Natural killer cell treated with Interleukin-12 subunit alpha and Interleukin-12 subunit beta and Interleukin-15 and Interleukin-18, amount 100 ng/mL, for 72 hours (primary cell): ENCODE results near the gene SNX30. TPM values are rescaled to one million over a fixed set of nuclear protein-coding genes. Genes with fewer than 3 reads are reported as not detected.

Experiments used
- ATAC-seq, 2 donors: fragments of 150-1000 bp; cut with Tn5 transposase in 1 of 2; sonication (Bioruptor Pico), chemical (Tn5 transposase) in 1 of 2; 2 replicates each; pipeline ENCODE4 v1.10.0; 2021
- DNase-seq: peaks from one replicate; pipeline ENCODE4 v3.0.0; 2022; ENCODE audit warnings: low spot score
- H3K27ac Mint-ChIP-seq, 2 donors: 1 replicate in 1 of 2; 2 replicates in 1 of 2; pipeline ENCODE4 v1.8.0; 2022; ENCODE audit warnings: mixed read lengths in 2 of 2, mild to moderate bottlenecking in 1 of 2, moderate library complexity in 1 of 2
- H3K27me3 Mint-ChIP-seq, 2 donors: 1 replicate in 1 of 2; 2 replicates in 1 of 2; pipeline ENCODE4 v1.8.0; 2022; ENCODE audit warnings: mixed read lengths in 2 of 2
- H3K36me3 Mint-ChIP-seq: one replicate; pipeline ENCODE4 v1.8.0; 2022; ENCODE audit warnings: mixed read lengths
- H3K4me1 Mint-ChIP-seq, 2 donors: 1 replicate in 1 of 2; 2 replicates in 1 of 2; pipeline ENCODE4 v1.8.0; 2022; ENCODE audit warnings: low read depth in 2 of 2, mixed read lengths in 2 of 2, mild to moderate bottlenecking in 1 of 2
- H3K4me3 Mint-ChIP-seq: one replicate; pipeline ENCODE4 v1.8.0; 2022; ENCODE audit warnings: mixed read lengths
- H3K9me3 Mint-ChIP-seq: 2 replicates; pipeline ENCODE4 v1.8.0; 2022; ENCODE audit warnings: mixed read lengths
- total RNA-seq, 2 donors: library from RNA; stranded (reverse); gene quantifications; one replicate each; pipeline ENCODE4 v1.2.3, GENCODE V29; 2022

The SNX30 gene
- total RNA-seq, 2 donors from 2014 or later: 6.1 to 6.2 TPM

DNA sequence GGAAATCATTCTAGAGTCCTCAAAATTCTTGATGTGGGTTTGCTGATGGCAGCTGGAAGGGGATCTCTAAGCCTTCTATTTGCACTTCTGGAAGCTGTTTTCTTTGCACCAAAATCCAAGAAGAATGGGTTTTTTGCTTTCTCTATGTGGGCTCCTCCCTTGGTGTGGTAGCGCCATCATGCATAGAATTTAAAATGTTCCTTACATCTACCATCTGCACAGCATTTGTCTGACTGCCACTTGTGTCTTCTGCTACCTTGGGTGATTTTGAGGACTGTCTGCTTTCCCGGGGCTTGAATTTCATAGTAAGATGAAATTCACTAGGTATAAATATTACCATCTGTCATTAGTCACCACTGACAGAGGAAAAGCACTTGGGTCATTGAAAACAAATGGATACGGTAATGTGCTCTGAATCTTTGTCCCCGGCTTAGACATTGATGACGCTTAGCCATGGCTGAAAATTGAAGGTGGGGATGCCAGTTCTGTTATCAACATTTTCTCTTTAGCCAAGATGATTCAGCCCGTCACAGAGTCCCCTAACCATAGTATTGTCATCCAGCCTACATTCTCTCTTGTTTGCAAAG, 30.0 kb downstream of the SNX30 start:
- ATAC-seq (no peak), DNase-seq (no peak)
- H3K27ac Mint-ChIP-seq: no peak overlapping the region
- peaks cover 11% of the 10 kb centered on the region in 2 donors for H3K4me1 Mint-ChIP-seq
- no peaks in the 10 kb centered on the region for H3K36me3 Mint-ChIP-seq
- H3K4me3 Mint-ChIP-seq: no peak overlapping the region
- H3K27me3 Mint-ChIP-seq: no peaks in the 10 kb centered on the region
- no peaks in the 10 kb centered on the region for H3K9me3 Mint-ChIP-seq

- peaks cover 19 to 22% of the 10 kb centered on the region in 2 donors for H3K4me1 Mint-ChIP-seq
- H3K36me3 Mint-ChIP-seq: no peaks in the 10 kb centered on the region
- DNase-seq (no peak), ATAC-seq (no peak)
- no peaks in the 10 kb centered on the region for H3K9me3 Mint-ChIP-seq
- no peak overlapping the region for H3K27ac Mint-ChIP-seq
- H3K27me3 Mint-ChIP-seq: no peaks in the 10 kb centered on the region
- H3K4me3 Mint-ChIP-seq: no peak overlapping the region
Measured at GRCh38 chr9:112782218-112782617, 31.7 kb downstream of the SNX30 start.

DNA sequence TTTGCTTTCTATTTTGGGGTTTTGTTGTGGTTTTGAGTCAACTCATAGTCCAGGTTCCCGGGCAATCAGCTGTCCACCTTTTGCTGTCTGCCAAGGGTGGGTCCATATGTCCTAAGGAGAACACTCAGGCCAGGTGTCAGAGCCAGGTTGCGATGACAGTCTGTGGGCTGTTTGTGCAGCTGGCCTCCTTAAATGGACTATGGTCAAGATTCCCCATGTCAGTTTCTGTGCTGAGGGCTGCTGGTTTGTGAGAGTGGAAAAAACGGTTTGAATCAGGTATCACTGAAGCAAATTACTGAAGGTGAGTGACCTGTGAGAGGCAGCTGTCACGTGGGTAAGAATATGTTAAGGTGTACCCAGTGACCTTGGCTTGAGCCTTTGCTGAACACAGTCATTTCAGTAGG, 33.0 kb downstream of the SNX30 start:
- H3K4me1 Mint-ChIP-seq: peaks cover 15 to 19% of the 10 kb centered on the region in 2 donors
- H3K27ac Mint-ChIP-seq: no peak overlapping the region

DNA sequence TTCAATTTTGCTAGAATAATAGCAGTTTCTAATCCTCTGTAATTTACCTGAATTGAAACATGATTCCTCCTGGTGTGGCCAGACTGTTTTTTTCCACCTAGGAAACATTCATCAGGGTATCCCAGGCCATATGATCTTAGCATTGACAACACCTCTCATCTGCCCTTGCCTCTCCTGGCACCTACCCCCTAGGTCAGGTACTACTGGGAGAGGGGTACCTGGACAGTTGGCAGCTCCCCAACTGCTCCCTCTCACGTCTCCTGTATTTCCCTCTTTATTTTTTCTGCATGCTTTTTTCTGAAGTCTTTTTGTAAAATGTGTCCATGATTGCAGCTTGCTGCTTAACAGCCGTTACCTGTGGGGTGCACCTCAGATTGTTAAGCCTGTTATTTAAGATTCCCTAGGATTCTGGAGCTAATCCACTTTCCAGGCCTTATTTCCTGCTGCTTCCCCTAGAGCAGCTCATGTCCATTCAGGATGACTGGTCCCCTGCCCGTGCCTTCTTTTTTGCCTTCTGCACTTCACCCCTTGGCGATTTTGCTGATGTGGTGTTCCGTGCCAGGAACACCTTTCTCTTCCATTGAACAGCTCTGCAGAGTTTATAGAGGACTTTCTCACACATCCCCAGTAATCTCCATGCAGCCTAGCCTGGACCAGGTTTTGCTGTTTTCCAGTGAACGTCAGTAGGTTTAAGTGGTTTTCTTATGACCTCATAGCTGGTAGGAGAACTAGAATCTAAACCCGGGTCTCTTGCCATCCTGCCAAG, 33.6 kb downstream of the SNX30 start:
- Mint-ChIP-seq H3K4me1 (peaks cover 10 to 14% of the 10 kb centered on the region in 2 donors), H3K27me3 (no peaks in the 10 kb centered on the region), H3K27ac (no peak overlapping the region), H3K4me3 (no peak overlapping the region), H3K9me3 (no peaks in the 10 kb centered on the region), H3K36me3 (no peaks in the 10 kb centered on the region)
- DNase-seq: no peak
- ATAC-seq: no peak

More for the DNA sequence above, 33.0 kb downstream of the SNX30 start:
- Mint-ChIP-seq H3K9me3 (no peaks in the 10 kb centered on the region), H3K4me3 (no peak overlapping the region), H3K36me3 (no peaks in the 10 kb centered on the region), H3K27me3 (no peaks in the 10 kb centered on the region)
- DNase-seq (no peak), ATAC-seq (no peak)

- Mint-ChIP-seq H3K36me3 (no peaks in the 10 kb centered on the region), H3K4me3 (no peak overlapping the region), H3K27me3 (no peaks in the 10 kb centered on the region), H3K9me3 (no peaks in the 10 kb centered on the region), H3K4me1 (peaks cover 10 to 13% of the 10 kb centered on the region in 2 donors), H3K27ac (no peak overlapping the region)
- ATAC-seq (no peak), DNase-seq (no peak)
Measured at GRCh38 chr9:112785986-112786385, 35.4 kb downstream of the SNX30 start.

- Mint-ChIP-seq H3K36me3 (no peaks in the 10 kb centered on the region), H3K9me3 (no peaks in the 10 kb centered on the region), H3K27ac (no peak overlapping the region), H3K27me3 (no peaks in the 10 kb centered on the region), H3K4me1 (peaks cover 10 to 13% of the 10 kb centered on the region in 2 donors), H3K4me3 (no peak overlapping the region)
- ATAC-seq (no peak), DNase-seq (no peak)
Measured at GRCh38 chr9:112786829-112787520, 36.4 kb downstream of the SNX30 start.

DNA sequence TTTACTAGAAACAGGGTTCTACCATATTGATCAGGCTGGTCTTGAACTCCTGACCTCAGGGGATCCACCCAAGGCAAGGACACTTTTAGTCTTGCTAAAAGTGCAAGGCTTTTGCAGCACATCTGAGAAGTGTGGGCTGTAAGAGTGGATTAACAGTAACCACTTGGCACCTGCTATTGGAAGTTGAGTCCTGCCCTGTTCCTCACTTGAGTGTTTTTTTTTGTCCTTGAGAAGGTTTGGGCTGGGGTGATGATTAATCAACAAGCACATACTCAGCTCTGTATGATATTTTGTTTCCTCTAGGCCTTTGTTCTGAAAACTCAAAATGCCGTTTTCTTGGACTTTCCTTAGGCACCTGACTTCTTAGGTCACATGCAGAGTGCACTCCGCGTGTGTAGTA, 37.4 kb downstream of the SNX30 start:
- no peak overlapping the region for H3K27ac Mint-ChIP-seq

GRCh38 chr9:112789473-112789872, 38.9 kb downstream of the SNX30 start:
- H3K27me3 Mint-ChIP-seq: no peaks in the 10 kb centered on the region
- H3K36me3 Mint-ChIP-seq: no peaks in the 10 kb centered on the region
- H3K9me3 Mint-ChIP-seq: no peaks in the 10 kb centered on the region
- DNase-seq (no peak), ATAC-seq (no peak)
- no peak overlapping the region for H3K4me3 Mint-ChIP-seq
- peaks cover 13 to 16% of the 10 kb centered on the region in 2 donors for H3K4me1 Mint-ChIP-seq
- H3K27ac Mint-ChIP-seq: no peak overlapping the region

More for the DNA sequence above, 37.4 kb downstream of the SNX30 start:
- Mint-ChIP-seq H3K4me3 (no peak overlapping the region), H3K9me3 (no peaks in the 10 kb centered on the region), H3K4me1 (peaks cover 13 to 14% of the 10 kb centered on the region in 2 donors), H3K27me3 (no peaks in the 10 kb centered on the region), H3K36me3 (no peaks in the 10 kb centered on the region)
- no peak for DNase-seq
- no peak for ATAC-seq

GRCh38 chr9:112789891-112790774, 39.6 kb downstream of the SNX30 start:
- Mint-ChIP-seq H3K4me1 (peaks cover 13 to 16% of the 10 kb centered on the region in 2 donors), H3K27ac (no peak overlapping the region), H3K36me3 (no peaks in the 10 kb centered on the region), H3K4me3 (no peak overlapping the region), H3K27me3 (no peaks in the 10 kb centered on the region), H3K9me3 (no peaks in the 10 kb centered on the region)
- DNase-seq: no peak
- no peak for ATAC-seq

DNA sequence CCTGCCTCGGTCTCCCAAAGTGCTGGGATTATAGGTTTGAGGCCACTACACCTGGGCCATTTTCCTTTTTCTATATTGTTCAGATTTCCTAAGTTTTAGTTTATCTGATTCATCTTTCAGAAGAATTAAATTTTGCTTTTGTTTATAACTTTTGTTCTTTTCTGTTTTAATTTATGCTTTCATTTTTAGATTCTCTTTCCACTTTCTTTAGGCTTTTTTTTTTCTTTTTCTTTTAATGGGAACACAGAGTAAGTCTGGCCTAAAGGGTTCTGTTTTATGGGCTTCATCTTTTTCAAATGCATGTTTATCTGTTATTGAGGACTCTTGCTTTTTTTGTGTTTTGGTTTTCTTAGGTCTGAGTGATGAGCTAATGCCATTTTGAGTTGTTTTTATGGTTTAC, 42.1 kb downstream of the SNX30 start:
- peaks cover 7 to 12% of the 10 kb centered on the region in 2 donors for H3K4me1 Mint-ChIP-seq
- H3K36me3 Mint-ChIP-seq: no peaks in the 10 kb centered on the region
- H3K27ac Mint-ChIP-seq: peak overlapping the region in 1 of 2 donors; percentile 20
- no peaks in the 10 kb centered on the region for H3K9me3 Mint-ChIP-seq
- no peak overlapping the region for H3K4me3 Mint-ChIP-seq
- H3K27me3 Mint-ChIP-seq: no peaks in the 10 kb centered on the region
- DNase-seq (no peak), ATAC-seq (no peak)

- H3K27me3 Mint-ChIP-seq: no peaks in the 10 kb centered on the region
- peaks cover 7 to 12% of the 10 kb centered on the region in 2 donors for H3K4me1 Mint-ChIP-seq
- DNase-seq (peak; percentile 77), ATAC-seq (peak; percentile 88 to 89)
- no peaks in the 10 kb centered on the region for H3K36me3 Mint-ChIP-seq
- H3K27ac Mint-ChIP-seq: peak overlapping the region in 1 of 2 donors; percentile 20
- no peak overlapping the region for H3K4me3 Mint-ChIP-seq
- H3K9me3 Mint-ChIP-seq: no peaks in the 10 kb centered on the region
Measured at GRCh38 chr9:112793213-112793810, 42.8 kb downstream of the SNX30 start.

DNA sequence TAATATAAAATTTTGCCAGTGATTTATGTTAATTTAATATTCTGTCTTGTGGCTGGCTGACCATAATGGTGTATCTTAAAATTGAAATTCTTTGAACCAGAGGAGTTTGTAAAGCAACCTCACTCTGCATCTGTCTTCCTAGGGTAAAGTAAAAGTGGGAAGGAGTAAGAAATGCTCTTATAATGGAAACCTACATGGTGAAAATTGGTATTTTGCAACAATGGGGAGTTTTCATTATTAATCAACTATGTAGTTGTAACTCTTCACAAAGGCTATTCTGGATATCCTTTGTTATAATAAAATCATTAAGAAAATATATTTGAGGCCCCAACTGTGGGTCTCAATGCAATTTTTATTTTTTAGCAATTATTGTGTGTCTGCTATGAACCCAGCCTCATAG, 44.2 kb downstream of the SNX30 start:
- no peaks in the 10 kb centered on the region for H3K27me3 Mint-ChIP-seq
- DNase-seq (no peak), ATAC-seq (no peak)
- no peak overlapping the region for H3K4me3 Mint-ChIP-seq
- no peaks in the 10 kb centered on the region for H3K36me3 Mint-ChIP-seq
- peaks cover 7 to 12% of the 10 kb centered on the region in 2 donors for H3K4me1 Mint-ChIP-seq
- no peak overlapping the region for H3K27ac Mint-ChIP-seq
- no peaks in the 10 kb centered on the region for H3K9me3 Mint-ChIP-seq

DNA sequence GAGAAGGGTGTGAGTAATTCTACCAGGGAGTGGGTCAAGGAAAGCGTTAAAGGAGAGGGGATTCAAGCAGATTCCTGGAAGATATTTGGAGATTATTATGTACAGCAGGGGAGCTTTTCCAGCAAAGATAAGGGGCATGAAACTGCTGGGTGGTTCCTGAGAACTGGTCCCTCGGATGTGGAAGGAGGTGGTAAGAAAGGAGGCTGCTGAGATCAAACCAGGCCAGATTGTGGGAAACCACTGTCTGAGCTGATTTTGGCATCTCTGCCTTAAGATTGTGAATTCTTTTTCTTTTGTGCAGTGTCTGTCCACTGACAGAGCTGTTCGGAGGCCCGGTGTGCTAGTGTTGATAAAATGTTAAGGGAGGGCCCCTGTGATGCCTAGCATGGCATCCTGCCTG, 45.4 kb downstream of the SNX30 start:
- ATAC-seq (no peak), DNase-seq (no peak)
- no peaks in the 10 kb centered on the region for H3K36me3 Mint-ChIP-seq
- H3K4me1 Mint-ChIP-seq: peaks cover 7 to 12% of the 10 kb centered on the region in 2 donors
- no peaks in the 10 kb centered on the region for H3K27me3 Mint-ChIP-seq
- H3K27ac Mint-ChIP-seq: peak overlapping the region in 1 of 2 donors; percentile 10
- no peak overlapping the region for H3K4me3 Mint-ChIP-seq
- no peaks in the 10 kb centered on the region for H3K9me3 Mint-ChIP-seq
